GM21576 (cell line): ENCODE measurements around the gene CCDC112.

Experiments used
- ATAC-seq: cut with Tn5 transposase; IDR thresholded peaks from one replicate; pipeline ENCODE4 v1.9.1; 2021; ENCODE audit warnings: mild to moderate bottlenecking, moderate library complexity; ENCODE audit not compliant: unreplicated experiment

Gene CCDC112

DNA sequence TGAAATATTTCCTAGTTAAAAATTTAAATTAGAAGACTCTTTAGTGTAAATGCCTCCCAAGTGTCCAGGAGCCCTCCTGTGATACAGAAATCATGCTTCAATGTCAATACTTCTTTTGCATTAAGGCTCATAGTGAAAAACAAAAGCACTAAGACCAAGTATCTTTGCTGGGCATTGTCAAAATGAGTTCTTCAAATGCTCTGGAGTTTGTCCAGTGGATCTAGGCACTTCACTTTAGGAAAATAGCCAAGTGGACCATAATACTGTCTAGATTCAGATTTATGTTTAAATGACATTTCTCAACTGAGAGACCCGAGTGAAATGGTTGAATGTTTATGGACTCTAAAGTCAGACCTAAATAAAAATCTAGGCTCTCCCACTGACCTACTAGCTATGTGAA is 21.3 kb upstream of the CCDC112 start:
- no peak for ATAC-seq

DNA sequence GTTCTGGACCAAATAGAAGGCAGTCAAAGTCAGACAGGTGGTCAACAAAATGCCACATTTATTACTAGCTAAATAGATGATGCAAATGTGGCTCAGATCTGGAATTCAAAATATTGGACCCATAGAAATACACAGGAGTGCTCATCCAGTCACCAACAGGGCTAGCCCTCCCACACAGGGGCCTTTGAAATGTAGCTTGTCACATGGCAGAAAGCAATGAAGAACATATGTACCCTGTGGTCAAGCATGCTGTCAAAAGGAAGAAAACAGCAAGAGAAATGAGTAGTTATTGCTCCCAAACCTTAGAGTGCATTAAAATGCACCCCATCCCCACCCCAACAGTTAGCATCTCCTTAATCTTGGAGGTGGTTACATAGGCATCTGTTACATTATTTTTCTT is 20.9 kb upstream of the CCDC112 start:
- ATAC-seq, result no peak

DNA sequence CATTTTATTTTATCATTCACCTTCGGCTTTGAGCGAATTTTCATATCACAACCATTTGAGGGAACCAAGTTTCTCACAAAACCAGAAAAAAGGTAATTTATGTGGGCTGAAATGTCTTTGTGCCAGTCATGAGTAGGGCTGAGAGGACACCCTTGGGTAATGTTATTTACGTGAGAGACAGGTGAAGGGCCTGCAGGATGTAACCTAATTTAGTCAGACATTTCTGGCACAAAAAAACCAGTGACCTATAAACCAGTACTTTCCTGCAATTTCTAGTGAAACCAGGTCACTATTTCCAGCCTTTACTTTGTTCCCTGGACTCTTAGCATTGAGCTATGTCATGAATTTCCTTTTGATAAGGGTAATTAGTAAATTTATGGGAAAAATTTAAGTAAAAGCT is 17.2 kb upstream of the CCDC112 start:
- ATAC-seq, result no peak

DNA sequence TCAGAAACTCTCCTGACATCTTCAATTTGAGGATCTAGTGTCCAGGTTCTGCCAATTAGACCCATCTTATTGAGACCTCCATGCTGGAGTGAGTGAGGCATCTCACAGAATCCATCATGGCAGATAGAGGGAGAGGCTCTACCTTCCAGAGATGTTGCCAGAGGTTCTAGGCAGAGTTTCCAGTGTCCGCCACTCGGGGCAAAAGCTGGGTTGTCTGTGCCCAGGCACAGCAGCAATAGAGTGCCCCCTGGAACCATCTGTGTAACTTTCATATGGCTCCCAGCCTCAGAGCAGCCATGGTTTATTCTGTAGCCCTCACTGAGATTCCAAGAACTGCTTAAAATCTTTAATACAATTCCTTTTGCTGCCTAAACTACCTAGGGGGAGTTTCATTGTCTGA is 16.6 kb upstream of the CCDC112 start:
- no peak for ATAC-seq

DNA sequence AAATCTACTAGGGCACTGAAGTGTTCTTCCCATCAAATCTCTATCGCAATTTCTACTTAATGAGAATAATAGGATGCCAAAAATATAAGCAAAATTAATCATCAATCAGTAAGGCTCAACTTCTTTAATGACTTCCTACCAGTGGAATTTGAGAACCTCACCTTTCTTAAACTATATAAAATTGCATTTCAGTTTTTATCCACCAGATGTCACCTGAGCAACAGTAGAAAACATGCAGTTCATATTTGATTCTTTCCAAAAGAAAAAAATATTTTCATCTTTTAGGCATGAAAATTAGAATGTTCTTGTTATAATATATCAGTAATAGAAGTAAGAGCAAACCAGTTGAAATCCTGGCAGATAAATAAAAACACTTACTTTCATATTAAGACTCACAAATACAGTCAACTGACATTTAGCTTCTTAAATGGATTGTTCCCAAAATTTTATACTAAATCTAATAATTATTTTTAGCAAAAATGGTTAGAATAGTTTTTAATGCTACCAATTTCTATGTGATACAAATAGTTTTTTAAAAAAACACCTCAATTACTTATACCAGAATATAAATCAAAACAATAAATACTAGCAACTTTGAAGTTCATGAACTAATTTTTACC is 13.4 kb upstream of the CCDC112 start:
- ATAC-seq, result peak; percentile 50

DNA sequence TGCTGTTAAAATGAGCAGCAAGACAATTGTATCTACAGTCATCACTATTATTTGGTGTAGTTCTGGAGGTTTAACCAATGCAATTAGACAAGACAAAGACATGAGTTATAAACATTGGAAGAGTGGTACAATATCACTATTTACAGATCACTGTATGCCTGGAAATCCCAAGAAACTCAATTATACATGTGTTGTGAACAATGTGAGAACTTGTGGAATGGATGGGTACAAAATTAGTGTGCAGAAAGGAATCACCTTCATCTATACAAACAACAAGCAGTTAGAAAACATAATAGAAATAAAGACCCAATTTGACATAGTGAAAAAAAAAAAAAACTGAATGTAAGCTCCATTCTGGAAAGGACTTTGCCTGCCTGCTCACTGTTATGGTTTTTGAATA is 12.4 kb upstream of the CCDC112 start:
- no peak for ATAC-seq

DNA sequence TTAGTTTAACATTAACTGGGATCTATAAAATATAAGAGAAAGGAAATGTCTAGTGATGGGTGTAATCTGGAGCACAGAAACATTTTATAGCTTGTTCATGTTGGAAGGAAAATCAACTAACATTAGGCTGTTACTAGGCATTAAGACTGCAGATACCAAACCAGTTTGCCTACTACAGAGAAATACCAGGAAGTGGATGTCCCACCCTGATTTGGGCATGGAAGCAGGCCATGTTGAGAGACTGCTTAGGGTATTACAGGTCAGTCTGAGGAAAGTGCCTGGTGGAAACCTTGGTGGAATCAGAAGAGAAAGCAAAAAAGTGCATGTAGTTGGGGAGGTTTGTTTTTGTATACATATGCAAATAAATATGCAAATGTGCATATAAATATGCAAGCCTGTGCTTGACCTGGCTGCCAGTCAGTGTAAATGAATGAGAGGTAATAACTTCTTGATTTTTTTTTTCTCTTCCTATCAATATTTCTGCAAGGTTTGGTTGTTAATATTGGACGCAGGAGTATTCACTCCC is 9.6 kb upstream of the CCDC112 start:
- ATAC-seq, result no peak

DNA sequence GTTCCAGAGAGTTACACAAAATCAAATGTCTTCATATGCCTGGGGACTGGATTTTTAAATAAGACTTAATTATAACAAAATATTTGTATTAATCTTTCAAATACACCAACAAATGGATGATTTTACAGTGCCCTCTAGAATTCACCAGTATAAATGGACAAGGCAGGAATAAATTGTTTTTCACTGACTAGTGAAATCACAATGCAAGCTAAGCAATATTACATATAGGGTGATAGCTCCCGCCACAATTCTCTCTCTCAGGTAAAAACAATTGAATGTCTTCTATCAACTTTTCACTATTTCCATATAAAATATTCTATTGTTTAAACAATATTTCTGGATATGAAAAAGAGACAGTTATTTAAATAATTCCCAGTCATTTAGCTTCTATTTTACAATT is 8.0 kb upstream of the CCDC112 start:
- no peak for ATAC-seq

DNA sequence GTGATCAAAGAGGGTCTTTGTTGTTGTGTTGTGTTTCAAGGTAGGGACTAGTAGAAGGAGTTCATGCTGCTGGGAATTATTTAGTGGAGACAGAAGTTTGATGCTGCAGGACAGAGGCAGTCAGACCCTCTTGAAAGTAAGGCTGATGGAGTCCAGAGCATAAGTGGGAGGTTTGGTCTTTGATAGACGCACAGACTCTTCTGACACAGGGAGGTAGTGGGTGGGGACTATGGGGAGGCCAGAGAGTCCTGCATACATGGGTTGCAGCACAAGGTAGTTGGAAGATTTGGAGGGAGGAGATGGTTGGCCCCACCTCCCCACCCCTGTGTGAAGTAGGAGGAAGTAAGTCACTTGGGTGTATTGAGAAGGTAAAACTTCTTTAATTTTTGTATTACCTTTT is 2.4 kb upstream of the CCDC112 start:
- no peak for ATAC-seq

DNA sequence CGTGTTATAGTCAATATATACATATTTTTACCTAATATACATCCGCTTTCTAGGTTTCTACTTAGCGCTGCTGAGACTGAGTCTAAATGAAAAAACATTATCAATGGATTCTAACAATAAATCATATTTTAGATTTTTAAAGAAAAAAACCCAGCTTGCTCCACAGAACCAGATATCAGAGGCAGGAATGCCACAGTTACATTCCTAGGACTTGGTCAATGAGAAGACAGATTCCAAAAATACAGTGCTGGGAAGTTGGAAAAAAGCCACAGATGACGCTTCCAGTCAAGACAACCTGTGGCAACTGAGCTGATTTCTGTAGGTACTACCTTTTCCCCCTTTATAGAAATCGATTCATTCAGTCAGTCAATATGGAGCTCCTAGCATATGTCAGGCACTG is 577 bp upstream of the CCDC112 start:
- no peak for ATAC-seq

DNA sequence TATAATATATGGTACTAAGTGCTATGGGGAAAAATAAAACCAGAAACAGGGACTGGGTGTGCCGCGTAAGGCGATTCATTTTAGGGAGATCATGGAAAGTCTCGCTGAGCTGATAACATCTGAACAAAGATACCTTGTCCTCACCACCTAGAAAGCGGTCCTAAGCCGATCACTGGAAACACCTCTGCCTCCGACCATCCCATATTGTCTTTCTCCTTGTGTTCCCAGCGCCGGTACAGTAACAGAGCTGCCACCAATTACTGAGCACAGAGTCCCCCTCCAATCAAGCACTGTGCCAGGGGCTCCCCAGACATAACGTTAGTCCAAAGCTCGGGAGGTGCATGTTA is 704 bp downstream of the CCDC112 start:
- no peak for ATAC-seq

DNA sequence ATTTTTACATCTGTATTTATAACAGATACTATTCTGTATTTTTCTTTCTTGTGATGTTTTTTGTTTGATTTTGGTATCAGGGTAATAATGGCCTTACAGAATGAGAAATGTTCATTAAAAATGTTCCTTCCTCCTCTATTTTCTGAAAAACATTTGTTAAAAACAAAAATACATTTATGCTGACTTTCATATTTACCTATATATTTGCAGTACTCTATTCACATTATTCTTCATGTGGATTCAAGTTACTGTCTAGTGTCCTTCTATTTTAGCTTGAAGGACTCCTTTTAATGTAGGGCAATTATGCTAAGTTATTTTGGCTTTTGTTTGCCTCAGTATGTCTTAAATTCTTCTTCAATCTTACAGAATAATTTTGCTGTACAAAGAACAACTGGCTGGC is 5.1 kb downstream of the CCDC112 start:
- ATAC-seq, result no peak

DNA sequence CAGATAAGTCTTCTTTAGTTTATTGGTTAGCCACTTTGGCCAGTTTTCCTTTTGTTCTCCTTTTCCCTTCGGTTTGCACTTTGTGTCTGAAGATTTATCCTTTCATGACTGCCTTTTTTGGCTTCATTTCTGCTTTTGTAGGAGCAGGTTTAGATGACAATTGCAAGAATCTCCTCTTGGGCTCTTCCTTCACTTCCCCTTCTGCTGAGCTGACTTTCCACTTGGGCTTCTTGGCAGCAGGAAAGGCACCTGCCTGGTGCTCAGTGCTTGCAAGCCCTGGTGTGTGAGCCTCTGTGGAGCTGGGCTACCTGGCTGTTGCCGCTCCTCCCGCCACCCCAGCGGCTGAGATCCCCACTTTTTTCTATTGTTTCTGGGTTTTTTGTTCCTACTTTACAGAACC is 7.3 kb downstream of the CCDC112 start:
- ATAC-seq, result no peak

DNA sequence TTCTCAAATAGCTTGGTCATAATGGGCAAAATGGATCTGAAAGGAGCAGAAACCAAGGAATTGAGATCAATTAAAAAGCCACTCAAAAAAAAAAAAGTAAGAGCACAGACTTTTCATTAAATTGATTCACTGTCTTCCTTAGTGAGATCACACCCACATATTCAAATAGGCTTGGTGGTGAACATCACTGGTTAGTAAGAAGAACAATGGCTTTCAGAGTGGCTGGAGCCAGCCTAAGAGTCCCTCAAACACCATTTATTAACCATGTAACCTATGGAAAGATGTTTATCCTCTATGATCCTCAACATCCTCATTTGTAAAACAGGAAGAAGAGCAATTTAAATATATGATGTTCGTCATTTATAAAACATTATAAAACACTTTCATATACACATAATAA is 12.4 kb downstream of the CCDC112 start:
- ATAC-seq, result no peak

DNA sequence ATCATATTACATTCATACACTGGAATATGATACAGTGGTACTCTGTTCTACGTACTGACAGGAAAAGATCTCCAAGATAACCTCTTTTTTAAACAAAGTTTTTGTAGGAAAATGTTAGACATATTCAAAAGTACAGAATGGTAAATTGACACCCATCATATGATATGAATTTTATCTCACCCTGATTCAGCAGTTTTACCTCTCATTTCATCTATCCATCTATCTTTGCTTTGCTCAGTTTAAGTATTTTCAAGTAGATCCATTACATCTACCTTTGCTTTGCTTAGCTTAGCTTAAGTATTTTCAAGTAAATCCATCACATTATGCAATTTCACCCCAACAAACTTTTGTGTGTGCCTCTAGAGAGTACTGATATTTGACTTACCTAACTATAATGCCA is 14.3 kb downstream of the CCDC112 start:
- ATAC-seq, result no peak

DNA sequence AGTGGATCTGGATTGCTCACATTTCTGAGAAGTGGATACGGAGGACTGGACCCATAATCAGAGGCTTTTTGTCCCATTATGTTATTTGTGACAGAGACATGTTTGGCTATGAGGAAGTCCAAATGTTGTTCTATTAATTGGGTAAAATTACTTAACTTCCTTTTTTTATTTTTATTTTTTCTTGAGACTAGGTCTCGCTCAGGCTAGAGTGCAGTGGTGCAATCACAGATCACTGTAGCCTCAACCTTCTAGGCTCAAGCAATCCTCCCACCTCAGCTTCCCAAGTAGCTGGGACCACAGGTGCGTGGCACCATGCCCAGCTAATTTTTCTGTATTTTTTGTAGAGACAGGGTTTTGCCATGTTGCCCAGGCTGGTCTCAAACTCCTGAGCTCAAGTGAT is 21.9 kb downstream of the CCDC112 start:
- no peak for ATAC-seq

DNA sequence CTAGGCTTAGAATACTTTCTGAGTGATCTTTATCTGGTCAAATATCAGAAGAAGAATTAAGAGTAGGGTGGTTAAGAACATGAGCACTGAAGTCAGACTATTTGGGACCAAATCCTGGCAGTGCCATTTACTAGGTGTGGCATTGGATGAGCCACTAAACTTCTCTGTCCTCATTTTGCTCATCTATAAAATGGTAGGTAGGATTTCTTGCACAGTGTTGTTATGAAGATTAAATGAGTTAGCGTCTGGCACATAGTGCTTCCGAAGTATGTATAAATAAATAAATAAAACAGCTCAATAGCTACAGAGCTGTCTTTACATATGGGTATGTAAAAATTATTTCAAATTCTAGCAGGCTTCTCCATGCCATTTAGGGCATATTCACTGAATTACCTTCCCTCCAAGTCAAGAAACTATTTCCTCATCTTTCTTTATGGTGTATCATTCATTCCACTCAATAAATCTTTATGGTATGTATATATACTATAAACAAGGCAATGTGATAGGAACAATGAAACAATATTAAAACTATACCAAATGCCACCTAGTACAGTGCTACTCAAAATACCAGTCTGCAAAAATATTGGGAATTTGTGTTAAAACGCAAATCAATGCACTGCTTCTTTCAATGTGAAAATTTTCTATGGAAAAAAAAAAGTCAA is 24.0 kb downstream of the CCDC112 start:
- ATAC-seq, result no peak

DNA sequence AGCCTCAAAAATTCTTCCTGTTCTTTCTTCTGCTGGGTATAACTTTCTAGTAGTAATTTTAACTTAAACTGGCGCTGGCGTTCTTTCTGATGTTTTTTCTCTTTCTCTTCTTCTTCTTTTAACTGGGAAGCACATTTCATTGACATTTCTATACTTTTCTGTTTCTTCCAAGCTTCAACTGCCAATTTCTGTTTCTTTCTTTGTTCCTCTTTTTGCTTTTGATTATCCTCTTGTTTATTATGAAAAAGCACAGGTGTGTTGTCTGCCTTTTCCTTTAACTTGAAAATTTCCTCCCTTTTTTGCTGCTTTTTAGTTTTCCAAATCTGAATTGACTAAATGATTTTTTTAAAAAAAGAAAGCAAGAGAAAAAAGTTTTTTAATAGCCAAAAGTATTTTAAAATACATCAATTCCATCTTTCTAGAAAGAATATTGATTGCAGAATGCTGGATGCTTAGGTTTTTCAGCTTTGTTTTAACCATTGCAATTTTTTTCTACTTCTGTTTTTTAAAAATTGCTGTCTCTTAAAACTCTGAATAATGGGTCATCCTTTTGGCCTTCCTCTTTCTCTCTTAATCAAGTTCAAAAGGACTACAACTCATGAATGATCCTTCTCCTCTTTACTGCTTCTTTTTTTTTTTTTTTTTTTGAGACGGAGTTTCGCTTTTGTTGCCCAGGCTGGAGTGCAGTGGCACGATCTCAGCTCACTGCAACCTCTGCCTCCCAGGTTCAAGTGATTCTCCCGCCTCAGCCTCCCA is 25.0 kb downstream of the CCDC112 start:
- ATAC-seq, result peak; percentile 55

DNA sequence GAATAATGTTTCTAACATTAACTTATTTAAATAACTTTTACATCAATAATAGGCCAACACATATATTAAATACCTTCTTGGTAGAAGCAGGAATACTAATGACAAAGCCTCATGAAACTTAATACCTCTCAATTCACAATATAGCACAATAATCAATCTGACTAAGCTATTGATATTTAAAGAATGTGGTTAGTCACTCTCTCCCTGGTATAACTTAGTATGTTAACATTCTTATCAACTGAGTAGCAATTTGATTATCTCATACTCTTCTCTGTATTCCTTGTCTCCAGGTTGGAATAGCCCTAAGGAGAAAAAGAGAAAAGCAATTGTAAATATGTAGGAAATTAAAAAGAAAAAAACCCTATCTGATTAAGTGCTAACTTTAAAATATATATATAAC is 28.8 kb downstream of the CCDC112 start:
- no peak for ATAC-seq

DNA sequence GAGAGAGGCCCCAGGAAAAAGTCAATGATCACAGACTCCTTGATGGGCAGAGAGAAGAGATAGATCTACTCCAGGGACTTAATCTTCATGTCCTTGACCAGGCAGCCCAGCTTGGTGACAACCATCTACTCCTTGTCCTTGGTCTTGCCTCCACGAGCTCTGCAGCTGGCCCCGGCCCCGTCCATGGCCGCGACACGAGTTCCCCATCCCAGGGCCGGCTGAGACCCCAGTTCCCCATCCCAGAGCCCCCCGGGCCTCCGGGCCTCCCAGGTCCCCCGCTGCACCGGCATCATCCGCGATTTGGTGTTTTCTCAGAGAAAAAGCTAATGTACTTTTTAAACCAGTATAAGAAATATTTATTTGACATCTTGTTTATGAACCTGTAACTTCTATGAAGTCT is 31.2 kb downstream of the CCDC112 start:
- no peak for ATAC-seq

DNA sequence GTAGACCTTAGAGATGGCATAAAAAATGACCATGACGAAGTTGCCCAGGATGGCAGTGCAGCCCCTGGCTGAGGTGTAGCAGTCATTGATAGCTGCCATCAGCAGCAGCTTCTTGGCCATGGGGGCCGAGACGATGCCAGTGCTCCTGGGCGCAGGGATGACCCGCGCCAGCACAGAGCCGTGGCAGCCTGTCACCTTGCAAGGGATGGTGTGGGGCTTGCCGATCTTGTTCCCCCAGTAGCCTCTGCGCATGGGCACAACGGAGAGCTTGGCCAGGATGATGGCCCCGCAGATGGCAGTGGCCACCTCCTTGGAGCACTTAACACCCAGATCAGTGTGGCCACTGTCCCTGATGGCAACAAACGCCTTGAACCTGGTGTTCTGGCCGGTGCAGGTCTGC is 31.7 kb downstream of the CCDC112 start:
- no peak for ATAC-seq

DNA sequence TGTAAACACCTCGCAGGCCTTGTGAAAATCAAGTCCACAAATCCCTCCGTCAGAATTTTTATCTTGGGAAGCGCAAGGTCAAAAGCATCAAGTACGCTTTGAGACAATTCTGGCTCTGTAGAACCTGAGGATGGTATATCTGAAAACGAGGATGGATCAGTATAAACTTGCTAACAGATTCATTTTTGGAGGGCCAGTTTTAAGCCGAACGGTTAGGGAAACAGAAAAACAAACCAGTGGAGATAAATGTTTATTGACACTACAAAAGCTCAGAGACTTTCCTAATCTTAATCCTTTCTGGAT is 33.4 kb downstream of the CCDC112 start:
- no peak for ATAC-seq
